K562 (cell line): ENCODE results near the gene PRDM4. TPM values are rescaled to one million over a fixed set of nuclear protein-coding genes. Genes with fewer than 3 reads are reported as not detected.

Source experiments
- ATF7 ChIP-seq: fragments of 450-650 bp; IDR thresholded peaks from 2 replicates; pipeline ENCODE4 v1.7.1; 2014; ENCODE audit warnings: mild to moderate bottlenecking, moderate library complexity
- NFATC3 ChIP-seq: fragments of 450-650 bp; IDR thresholded peaks from 2 replicates; pipeline ENCODE4 v1.6.1; 2017; ENCODE audit warnings: mild to moderate bottlenecking
- polyA plus RNA-seq, 8 experiments: library from polyadenylated mRNA; depleted of rRNA in 4 of 8; stranded (reverse) in 5 of 8; unstranded in 3 of 8; fragments of >200 nt; fragmentation: Nextera tagmentation in 2 of 8; fragmentation: Illumina TruSeq in 1 of 8; extraction: Ambion mirVana in 2 of 8; extraction: Trizol in 1 of 8; gene quantifications; 2 replicates each; pipeline versions ENCODE4 v1.2.1 to v1.2.3, GENCODE V29; 2011 to 2014; ENCODE audit warnings: inconsistent platforms in 1 of 8, missing spikeins in 1 of 8
- total RNA-seq, 7 experiments: library from RNA; depleted of rRNA in 6 of 7; stranded (reverse); fragments of >200 nt in 6 of 7; fragmentation: Illumina TruSeq in 2 of 7; extraction: Trizol in 2 of 7; gene quantifications; 2 replicates each; pipeline versions ENCODE4 v1.2.1 to v1.2.3, GENCODE V29; 2011 to 2021; ENCODE audit warnings: low replicate concordance in 1 of 7
- TF ChIP-seq, protein P1 (sequence below): fragments of 250-450 bp; sonication (Bioruptor Pico); IDR thresholded peaks from 2 replicates; pipeline ENCODE4 v1.4.0; 2020; ENCODE audit warnings: mild to moderate bottlenecking, moderate library complexity
- TF ChIP-seq, protein P2 (sequence below): fragments of 450-650 bp; IDR thresholded peaks from 2 replicates; pipeline ENCODE4 v1.6.1; 2017; ENCODE audit warnings: mild to moderate bottlenecking, moderate library complexity

PRDM4 gene
- total and polyA plus RNA-seq, 9 of the 15 experiments (the other 6 are each of a cell fraction or from before 2014, with no cell fraction given) = 5.9 to 26.0 (median 20.0) TPM

DNA sequence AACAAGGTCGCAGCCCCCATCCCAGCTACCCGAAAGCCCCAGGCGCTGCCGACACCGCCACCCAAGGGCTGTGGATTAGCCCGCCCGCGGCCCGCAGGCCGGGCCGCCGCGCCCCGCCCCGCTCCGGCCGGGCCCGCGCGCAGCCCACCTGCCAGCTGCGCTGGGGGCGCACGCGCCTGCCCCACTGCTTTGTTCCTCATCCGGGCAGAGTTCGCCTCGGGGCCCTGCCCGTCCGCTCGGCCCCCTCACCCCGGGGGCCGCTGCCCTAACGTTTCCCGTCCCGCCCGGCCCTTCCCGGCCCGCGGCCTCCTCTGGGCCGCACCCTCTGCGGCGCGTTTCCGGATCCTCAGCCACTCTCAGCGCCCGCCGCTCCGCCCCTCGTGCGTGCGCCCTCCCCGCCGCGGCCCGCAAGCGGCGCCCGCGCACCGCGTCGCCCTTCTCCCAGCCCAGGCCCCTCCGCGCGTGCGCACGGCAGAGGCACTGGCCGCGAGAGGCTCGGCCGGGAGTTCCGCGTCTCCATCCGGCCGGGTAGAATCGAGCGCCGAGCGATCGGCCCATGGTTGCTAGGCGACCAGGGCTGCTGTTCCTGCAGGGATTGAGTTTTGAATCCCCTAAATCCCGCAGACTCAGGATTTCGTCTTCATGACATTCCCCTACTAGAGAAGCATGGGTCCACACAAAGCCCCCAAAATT is at the start of gene PRDM4 (continued):
- TF ChIP-seq, protein P1, sequence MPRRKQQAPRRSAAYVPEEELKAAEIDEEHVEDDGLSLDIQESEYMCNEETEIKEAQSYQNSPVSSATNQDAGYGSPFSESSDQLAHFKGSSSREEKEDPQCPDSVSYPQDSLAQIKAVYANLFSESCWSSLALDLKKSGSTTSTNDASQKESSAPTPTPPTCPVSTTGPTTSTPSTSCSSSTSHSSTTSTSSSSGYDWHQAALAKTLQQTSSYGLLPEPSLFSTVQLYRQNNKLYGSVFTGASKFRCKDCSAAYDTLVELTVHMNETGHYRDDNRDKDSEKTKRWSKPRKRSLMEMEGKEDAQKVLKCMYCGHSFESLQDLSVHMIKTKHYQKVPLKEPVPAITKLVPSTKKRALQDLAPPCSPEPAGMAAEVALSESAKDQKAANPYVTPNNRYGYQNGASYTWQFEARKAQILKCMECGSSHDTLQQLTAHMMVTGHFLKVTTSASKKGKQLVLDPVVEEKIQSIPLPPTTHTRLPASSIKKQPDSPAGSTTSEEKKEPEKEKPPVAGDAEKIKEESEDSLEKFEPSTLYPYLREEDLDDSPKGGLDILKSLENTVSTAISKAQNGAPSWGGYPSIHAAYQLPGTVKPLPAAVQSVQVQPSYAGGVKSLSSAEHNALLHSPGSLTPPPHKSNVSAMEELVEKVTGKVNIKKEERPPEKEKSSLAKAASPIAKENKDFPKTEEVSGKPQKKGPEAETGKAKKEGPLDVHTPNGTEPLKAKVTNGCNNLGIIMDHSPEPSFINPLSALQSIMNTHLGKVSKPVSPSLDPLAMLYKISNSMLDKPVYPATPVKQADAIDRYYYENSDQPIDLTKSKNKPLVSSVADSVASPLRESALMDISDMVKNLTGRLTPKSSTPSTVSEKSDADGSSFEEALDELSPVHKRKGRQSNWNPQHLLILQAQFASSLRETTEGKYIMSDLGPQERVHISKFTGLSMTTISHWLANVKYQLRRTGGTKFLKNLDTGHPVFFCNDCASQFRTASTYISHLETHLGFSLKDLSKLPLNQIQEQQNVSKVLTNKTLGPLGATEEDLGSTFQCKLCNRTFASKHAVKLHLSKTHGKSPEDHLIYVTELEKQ (CRISPR knock-in tag) = no peak
- TF ChIP-seq, protein P2, sequence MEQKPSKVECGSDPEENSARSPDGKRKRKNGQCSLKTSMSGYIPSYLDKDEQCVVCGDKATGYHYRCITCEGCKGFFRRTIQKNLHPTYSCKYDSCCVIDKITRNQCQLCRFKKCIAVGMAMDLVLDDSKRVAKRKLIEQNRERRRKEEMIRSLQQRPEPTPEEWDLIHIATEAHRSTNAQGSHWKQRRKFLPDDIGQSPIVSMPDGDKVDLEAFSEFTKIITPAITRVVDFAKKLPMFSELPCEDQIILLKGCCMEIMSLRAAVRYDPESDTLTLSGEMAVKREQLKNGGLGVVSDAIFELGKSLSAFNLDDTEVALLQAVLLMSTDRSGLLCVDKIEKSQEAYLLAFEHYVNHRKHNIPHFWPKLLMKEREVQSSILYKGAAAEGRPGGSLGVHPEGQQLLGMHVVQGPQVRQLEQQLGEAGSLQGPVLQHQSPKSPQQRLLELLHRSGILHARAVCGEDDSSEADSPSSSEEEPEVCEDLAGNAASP = no peak
- TF ChIP-seq ATF7 = peak; percentile 60; the same call in 1 of the 2 replicates
- TF ChIP-seq NFATC3 = no peak
- TF ChIP-seq, all 486 proteins: peak for 97
